ENCODE data around the gene RIN3. TPM values are rescaled to one million over a fixed set of nuclear protein-coding genes. Genes with fewer than 3 reads are reported as not detected.
A peak's percentile ranks its signal among the peaks of the same experiment; 100 is the strongest.
"Not testable (repeated sequence)": the region's sequence is repeated elsewhere in the genome, so short reads cannot be mapped to it uniquely, and the experiment has no call there.

RIN3 gene
- total RNA-seq, 1 donor, result 7.2 TPM

- DNase-seq (ENCODE audit: low read depth), result no peak
- TF ChIP-seq CTCF (IDR thresholded peaks at IDR 0.05; ENCODE audit: insufficient read depth, low read length), result no peak
- H3K4me3 ChIP-seq (ENCODE audit: low read depth, low read length), result no peak overlapping the region
Measured at GRCh38 chr14:92637864-92638263, 124.3 kb downstream of the RIN3 start.

- TF ChIP-seq CTCF (IDR thresholded peaks at IDR 0.05; ENCODE audit: insufficient read depth, low read length), result no peak
- H3K4me3 ChIP-seq (ENCODE audit: low read depth, low read length), result no peak overlapping the region
- DNase-seq (ENCODE audit: low read depth), result no peak
Measured at GRCh38 chr14:92638266-92638665, 124.7 kb downstream of the RIN3 start.

GRCh38 chr14:92638904-92639303 is 125.3 kb downstream of the RIN3 start:
- DNase-seq (ENCODE audit: low read depth), result no peak
- no peak overlapping the region for H3K4me3 ChIP-seq (ENCODE audit: low read depth, low read length)
- no peak for TF ChIP-seq CTCF (IDR thresholded peaks at IDR 0.05; ENCODE audit: insufficient read depth, low read length)

- not testable (repeated sequence) for H3K4me3 ChIP-seq (ENCODE audit: low read depth, low read length); DNase-seq (ENCODE audit: low read depth)
Measured at GRCh38 chr14:92639472-92640117, 126.0 kb downstream of the RIN3 start.

GRCh38 chr14:92641306-92641705 is 127.7 kb downstream of the RIN3 start:
- H3K4me3 ChIP-seq (ENCODE audit: low read depth, low read length), result no peak overlapping the region
- TF ChIP-seq CTCF (IDR thresholded peaks at IDR 0.05; ENCODE audit: insufficient read depth, low read length), result no peak
- no peak for DNase-seq (ENCODE audit: low read depth)

GRCh38 chr14:92644171-92644969 is 130.8 kb downstream of the RIN3 start:
- TF ChIP-seq CTCF (IDR thresholded peaks at IDR 0.05; ENCODE audit: insufficient read depth, low read length), result no peak
- DNase-seq (ENCODE audit: low read depth), result peak; percentile 42
- H3K4me3 ChIP-seq (ENCODE audit: low read depth, low read length), result no peak overlapping the region

GRCh38 chr14:92644970-92645515 is 131.5 kb downstream of the RIN3 start:
- H3K4me3 ChIP-seq (ENCODE audit: low read depth, low read length), result no peak overlapping the region
- no peak for DNase-seq (ENCODE audit: low read depth)
- TF ChIP-seq CTCF (IDR thresholded peaks at IDR 0.05; ENCODE audit: insufficient read depth, low read length), result no peak
